ENCODE measurements around the gene KCP.

GRCh38 chr7:128886391-128887168 is 23.9 kb downstream of the KCP start:
- no peak for TF ChIP-seq POLR2A (IDR thresholded peaks at IDR 0.05; ENCODE audit: low read depth, low read length)
- no peak for TF ChIP-seq POLR2AphosphoS5 (IDR thresholded peaks at IDR 0.05; ENCODE audit: low read depth, low read length)
- TF ChIP-seq TAF1 (IDR thresholded peaks at IDR 0.05; ENCODE audit: borderline replicate concordance, low read depth, low read length) = no peak

Data from GM12892 (cell line).